Measurements from ENCODE around the gene ABHD8. TPM values are rescaled to one million over a fixed set of nuclear protein-coding genes. Genes with fewer than 3 reads are reported as not detected.

The ABHD8 gene
- total and polyA plus RNA-seq, 2 of the 4 experiments (the other 2 are of a cell fraction), result 3.9 to 10.2 TPM

- H3K23ac ChIP-seq (ENCODE audit: low read depth, low read length), result peak overlapping the region; percentile 41
- no peaks in the 10 kb centered on the region for H3K27me3 ChIP-seq (ENCODE audit: control insufficient read depth, insufficient read depth, low read length)
- peaks cover 21 to 47% of the 10 kb centered on the region in 2 experiments for H3K79me1 ChIP-seq (ENCODE audit: low read depth in 1 of 2, low read length in 2 of 2)
- peak overlapping the region; percentile 69 for H3K27ac ChIP-seq (ENCODE audit: insufficient read depth, low read length)
- H3K4me1 ChIP-seq (ENCODE audit: control insufficient read depth, insufficient read depth, low read length), result peaks cover 10% of the 10 kb centered on the region
- H2BK15ac ChIP-seq (ENCODE audit: low read depth, low read length), result no peak overlapping the region
- peak overlapping the region; percentile 74 for H3K9ac ChIP-seq (ENCODE audit: low read depth, low read length)
- CTCF ChIA-PET, result no interaction called here
- dilution Hi-C loops (cut with HindIII; ENCODE audit: low sequenced_read_pairs, unreplicated experiment), result no loop called here
- peak overlapping the region; percentile 64 to 72; a peak in 2 of 4 replicates for H4K8ac ChIP-seq (ENCODE audit: low read depth in 2 of 2, low read length in 2 of 2)
- peak overlapping the region; percentile 93 for H2AFZ ChIP-seq (replicated peaks; ENCODE audit: low read length, poor library complexity)
- no peak overlapping the region for H3K18ac ChIP-seq (ENCODE audit: low read depth, low read length)
- BruUV-seq (replicated peaks), result no TSS peak
- H3K14ac ChIP-seq (replicated peaks; ENCODE audit: low read depth, low read length), result peak overlapping the region; percentile 60
- intact Hi-C loops (cut with micrococcal nuclease), result no loop called here
- no peak overlapping the region for H2BK120ac ChIP-seq (ENCODE audit: low read depth, low read length)
- H4K5ac ChIP-seq (ENCODE audit: low read depth, low read length), result 0 out of 2 replicates have a peak overlapping the region, but pooled peaks have one; percentile 25
- peak overlapping the region; percentile 78 for H3K4me2 ChIP-seq (ENCODE audit: low read depth, low read length)
- peaks cover 28% of the 10 kb centered on the region for H4K20me1 ChIP-seq (ENCODE audit: insufficient read depth, low read length)
- H2BK20ac ChIP-seq (ENCODE audit: low read depth, low read length), result no peak overlapping the region
- H3K9me3 ChIP-seq (ENCODE audit: control insufficient read depth, insufficient read depth, low read length), result no peaks in the 10 kb centered on the region
- H2BK5ac ChIP-seq (ENCODE audit: low read depth, low read length, poor library complexity, severe bottlenecking), result peak overlapping the region; percentile 6
- in situ Hi-C loops (cut with MboI; ENCODE audit: low sequenced_read_pairs), result no loop called here
- ATAC-seq (ENCODE audit: low read depth), result peak; percentile 10
- no peak for TF ChIP-seq USF2 (IDR thresholded peaks at IDR 0.05; ENCODE audit: low read depth, low read length)
- no peak for TF ChIP-seq MXI1 (IDR thresholded peaks at IDR 0.05; ENCODE audit: borderline replicate concordance, low read depth, low read length)
- peak; percentile 21; the same call in 1 of the 2 replicates for TF ChIP-seq MAZ (IDR thresholded peaks at IDR 0.05; ENCODE audit: borderline replicate concordance, low read depth, low read length)
- no peak for TF ChIP-seq FOS (IDR thresholded peaks at IDR 0.05; ENCODE audit: low read depth, low read length)
- no peak for TF ChIP-seq CEBPB (IDR thresholded peaks at IDR 0.05; ENCODE audit: low read depth, low read length)
- TF ChIP-seq SMC3 (IDR thresholded peaks at IDR 0.05; ENCODE audit: low read depth, low read length), result no peak
- no peak for TF ChIP-seq MAFK (IDR thresholded peaks at IDR 0.05; ENCODE audit: low read depth, low read length)
- POLR2A ChIA-PET (ENCODE audit: unreplicated experiment), result no interaction called here
- H3K56ac ChIP-seq (ENCODE audit: extremely low read depth, insufficient read depth, low read length), result no peak overlapping the region; the same call in 1 of the 2 replicates
- peak overlapping the region; percentile 89 for H2AK9ac ChIP-seq (replicated peaks; ENCODE audit: low read depth, low read length, poor library complexity)
- WGBS, 2 experiments (ENCODE audit: extremely low coverage in 2 of 2, insufficient read length in 1 of 2), result 1% methylated on average over 63 of the region's 100 CpGs; no CpG with 5 or more reads in 1 of the 2 experiments
- H3K4ac ChIP-seq (ENCODE audit: low read depth, low read length), result peak overlapping the region; percentile 95
- no peak for DNase-seq
- peak overlapping the region; percentile 90 for H3K4me3 ChIP-seq (ENCODE audit: insufficient read depth, low read depth, low read length)
- peak overlapping the region; percentile 53 for H4K91ac ChIP-seq (ENCODE audit: insufficient read depth, low read depth, low read length)
- H3K9me1 ChIP-seq (ENCODE audit: insufficient read depth, low read length), result 0 out of 2 replicates have a peak, but pooled peaks cover 4% of the 10 kb centered on the region
- peaks cover 8% of the 10 kb centered on the region; the same call in 1 of the 2 replicates for H3K36me3 ChIP-seq (ENCODE audit: control insufficient read depth, insufficient read depth, low read length)
- H2AK5ac ChIP-seq (ENCODE audit: low read depth, low read length), result peak overlapping the region; percentile 91; the same call in 1 of the 2 replicates
Observed at GRCh38 chr19:17244618-17245534, 58.3 kb downstream of the ABHD8 start.

Measured in IMR-90 (cell line).